Colonic mucosa (tissue), 4 donors: ENCODE data around the gene MED12. TPM values are rescaled to one million over a fixed set of nuclear protein-coding genes. Genes with fewer than 3 reads are reported as not detected.
A peak's percentile ranks its signal among the peaks of the same experiment; 100 is the strongest.

Experiments used
- DNase-seq: peaks from one replicate; pipeline ENCODE4 v3.0.0-alpha.2; 2020
- H3K27ac ChIP-seq: fragments of 200-600 bp; one replicate; pipeline ENCODE4 v1.8.0; 2021
- H3K27me3 ChIP-seq: fragments of 200-600 bp; one replicate; pipeline ENCODE4 v1.8.0; 2021
- H3K36me3 ChIP-seq: fragments of 200-600 bp; one replicate; pipeline ENCODE4 v1.8.0; 2021
- H3K4me1 ChIP-seq: fragments of 200-600 bp; one replicate; pipeline ENCODE4 v1.8.0; 2021; ENCODE audit warnings: mild to moderate bottlenecking
- H3K4me3 ChIP-seq: fragments of 200-600 bp; one replicate; pipeline ENCODE4 v1.8.0; 2021
- H3K9ac ChIP-seq, 2 donors: one replicate each; pipeline ENCODE4 v1.7.0; 2013; ENCODE audit warnings: control low read depth in 2 of 2, low read depth in 2 of 2, low read length in 2 of 2
- H3K9me3 ChIP-seq: fragments of 200-600 bp; one replicate; pipeline ENCODE4 v1.8.0; 2021
- CTCF ChIP-seq: fragments of 200-600 bp; IDR thresholded peaks from one replicate; pipeline ENCODE4 v1.8.0; 2022; ENCODE audit warnings: antibody characterized with exemption, mild to moderate bottlenecking
- intact Hi-C: fragments of 100-400 bp; cut with DNase I; formaldehyde crosslinking; loops from one replicate; pipeline ENCODE4 v1.14.1; 2022
- total RNA-seq, 2 donors: library from RNA; stranded (reverse); fragmentation: NEBNext Ultra II Directional in 1 of 2; extraction: Animal tissue kit (Norgen Biotek cat#: 25700) in 1 of 2; gene quantifications; one replicate each; pipeline ENCODE4 v1.2.1, GENCODE V29; 2021
- donor health status: healthy.
- donor health status: DM: no; HTN: no; CAD: no.
- donor health status: DM: no; HTN: no; CAD: no.

MED12 gene
- total RNA-seq, 2 donors from 2014 or later, result 35.1 to 39.7 TPM

- H3K9ac ChIP-seq, result peak overlapping the region in 1 of 2 donors; percentile 64
- H3K4me1 ChIP-seq, result no peaks in the 10 kb centered on the region
- peak overlapping the region; percentile 72 for H3K27ac ChIP-seq
- H3K36me3 ChIP-seq, result no peaks in the 10 kb centered on the region
- H3K4me3 ChIP-seq, result no peak overlapping the region
- no peaks in the 10 kb centered on the region for H3K9me3 ChIP-seq
- no peaks in the 10 kb centered on the region for H3K27me3 ChIP-seq
- TF ChIP-seq CTCF, result no peak
- DNase-seq, result no peak
- intact Hi-C loops, result loop anchor here (10.0 kb wide), 1 partner anchor 72 kb away; the partner anchor contains the start of gene ZMYM3
Observed at GRCh38 chrX:71182871-71183270, 64.5 kb downstream of the MED12 start.

- Histone ChIP-seq H3K9ac (no peak overlapping the region), H3K27ac (peak overlapping the region; percentile 72), H3K27me3 (no peaks in the 10 kb centered on the region), H3K4me1 (no peaks in the 10 kb centered on the region), H3K9me3 (no peaks in the 10 kb centered on the region), H3K4me3 (no peak overlapping the region), H3K36me3 (no peaks in the 10 kb centered on the region)
- TF ChIP-seq CTCF, result no peak
- intact Hi-C loops, result loop anchor here (10.0 kb wide), 1 partner anchor 71 kb away; the partner anchor contains the start of gene ZMYM3
- no peak for DNase-seq
Observed at GRCh38 chrX:71183341-71183740, 64.9 kb downstream of the MED12 start.

- no peaks in the 10 kb centered on the region for H3K4me1 ChIP-seq
- TF ChIP-seq CTCF, result no peak
- H3K9ac ChIP-seq, result no peak overlapping the region
- DNase-seq, result no peak
- no peaks in the 10 kb centered on the region for H3K9me3 ChIP-seq
- H3K27ac ChIP-seq, result no peak overlapping the region
- H3K4me3 ChIP-seq, result no peak overlapping the region
- H3K27me3 ChIP-seq, result no peaks in the 10 kb centered on the region
- intact Hi-C loops, result loop anchor here (10.0 kb wide), 1 partner anchor 71 kb away; the partner anchor contains the start of gene ZMYM3
- H3K36me3 ChIP-seq, result no peaks in the 10 kb centered on the region
Observed at GRCh38 chrX:71184092-71184491, 65.7 kb downstream of the MED12 start.

- no peaks in the 10 kb centered on the region for H3K4me1 ChIP-seq
- intact Hi-C loops, result loop anchor here (10.0 kb wide), 1 partner anchor 70 kb away; the partner anchor contains the start of gene ZMYM3
- no peak overlapping the region for H3K9ac ChIP-seq
- H3K9me3 ChIP-seq, result no peaks in the 10 kb centered on the region
- no peak overlapping the region for H3K27ac ChIP-seq
- no peaks in the 10 kb centered on the region for H3K27me3 ChIP-seq
- DNase-seq, result no peak
- no peaks in the 10 kb centered on the region for H3K36me3 ChIP-seq
- no peak for TF ChIP-seq CTCF
- no peak overlapping the region for H3K4me3 ChIP-seq
Observed at GRCh38 chrX:71184803-71185495, 66.6 kb downstream of the MED12 start.

GRCh38 chrX:71191248-71191647 is 72.9 kb downstream of the MED12 start:
- Histone ChIP-seq H3K9ac (no peak overlapping the region), H3K36me3 (no peaks in the 10 kb centered on the region), H3K27ac (no peak overlapping the region), H3K9me3 (no peaks in the 10 kb centered on the region), H3K4me3 (no peak overlapping the region), H3K27me3 (no peaks in the 10 kb centered on the region), H3K4me1 (no peaks in the 10 kb centered on the region)
- no peak for TF ChIP-seq CTCF
- no peak for DNase-seq
- intact Hi-C loops, result no loop called here

Other genes starting within 250 kb of the MED12 start
- gene TEX11, start 209.9 kb upstream of the MED12 start, total RNA-seq, result 1 to 10 TPM in 1 of 2 donors, under 1 TPM in 1; 0.94 to 1.0 TPM
- under 1 TPM in 1 of 2 donors, not detected in 1; 0.22 TPM for gene SLC7A3, start 187.5 kb upstream of the MED12 start, total RNA-seq
- gene SNX12, start 50.3 kb upstream of the MED12 start, total RNA-seq, result 10 to 100 TPM; 62.1 to 76.8 TPM
- 10 to 100 TPM; 23.4 to 47.4 TPM for gene FOXO4, start 22.7 kb upstream of the MED12 start, total RNA-seq
- gene CXorf65, start 11.9 kb upstream of the MED12 start, total RNA-seq, result not detected
- 10 to 100 TPM; 46.0 to 61.0 TPM for gene IL2RG, start 7.0 kb upstream of the MED12 start, total RNA-seq
- under 1 TPM; 0.67 to 0.82 TPM for gene NLGN3, start 26.2 kb downstream of the MED12 start, total RNA-seq
- gene GJB1, start 104.6 kb downstream of the MED12 start, total RNA-seq, result 100 to 1,000 TPM in 1 of 2 donors, 10 to 100 TPM in 1; 76.0 to 100 TPM
- 10 to 100 TPM; 16.6 to 17.4 TPM for gene ZMYM3, start 135.5 kb downstream of the MED12 start, total RNA-seq
- gene NONO, start 165.0 kb downstream of the MED12 start, total RNA-seq, result 100 to 1,000 TPM; 203 to 262 TPM
- gene ITGB1BP2, start 183.2 kb downstream of the MED12 start, total RNA-seq, result 1 to 10 TPM in 1 of 2 donors, under 1 TPM in 1; 0.96 to 2.5 TPM
- gene TAF1, start 247.8 kb downstream of the MED12 start, total RNA-seq, result 10 to 100 TPM; 24.6 to 25.0 TPM